Panc1 (cell line): ENCODE measurements around the gene CDK2. TPM values are rescaled to one million over a fixed set of nuclear protein-coding genes. Genes with fewer than 3 reads are reported as not detected.

Source experiments
- ATAC-seq: fragments of 200-7000 bp; cut with Tn5 transposase; 2 replicates; pipeline ENCODE4 v1.9.1; 2020; ENCODE audit warnings: mild to moderate bottlenecking, moderate library complexity
- BruUV-seq: library from RNA; stranded (reverse); fragments of 400-500 nt; replicated peaks from 2 replicates; lab custom pipeline; 2021; lab: Mats Ljungman, UMichigan
- CTCF ChIA-PET: fragments of 300-600 bp; sonication (Branson Sonifier 250); formaldehyde crosslinking; loops from one replicate; lab custom pipeline; 2022; ENCODE audit warnings: antibody characterized with exemption; lab: Charles Lee
- POLR2A ChIA-PET: fragments of 300-600 bp; sonication (Branson Sonifier 250); formaldehyde crosslinking; loops from one replicate; lab custom pipeline; 2022; ENCODE audit warnings: antibody characterized with exemption; lab: Charles Lee
- DNase-seq: peaks from one replicate; pipeline ENCODE4 v3.0.0-alpha.2; 2010; ENCODE audit warnings: low read depth, low spot score
- H3K27ac ChIP-seq: 2 replicates; pipeline ENCODE4 v1.5.1; 2011; ENCODE audit warnings: mild to moderate bottlenecking, low read length, inconsistent platforms
- H3K27me3 ChIP-seq: fragments of 200-500 bp; sonication (Bioruptor generic); 2 replicates; pipeline ENCODE4 v1.6.0; 2014; ENCODE audit warnings: low read length, inconsistent platforms; ENCODE audit not compliant: control insufficient read depth, insufficient read depth
- H3K36me3 ChIP-seq: fragments of 200-500 bp; sonication (Bioruptor generic); 2 replicates; pipeline ENCODE4 v1.5.1; 2014; ENCODE audit warnings: inconsistent platforms, mild to moderate bottlenecking, low read length, moderate library complexity; ENCODE audit not compliant: control insufficient read depth, insufficient read depth
- H3K4me1 ChIP-seq: 2 replicates; pipeline ENCODE4 v1.5.1; 2011; ENCODE audit warnings: inconsistent platforms, mild to moderate bottlenecking, low read length, moderate library complexity; ENCODE audit not compliant: control insufficient read depth, insufficient read depth
- H3K4me3 ChIP-seq, 2 experiments: 2 replicates each; pipeline ENCODE4 v1.5.1; 2011 to 2012; ENCODE audit warnings: low read depth in 2 of 2, low read length in 2 of 2, mild to moderate bottlenecking in 2 of 2, inconsistent platforms in 1 of 2, moderate library complexity in 1 of 2
- H3K9me3 ChIP-seq: fragments of 200-500 bp; sonication (Bioruptor generic); 2 replicates; pipeline ENCODE4 v1.5.1; 2014; ENCODE audit warnings: low read depth, mild to moderate bottlenecking, inconsistent platforms, low read length, moderate library complexity; ENCODE audit not compliant: control insufficient read depth, insufficient read depth
- POLR2AphosphoS5 ChIP-seq: IDR thresholded peaks from 2 replicates; pipeline ENCODE4 v1.6.1; 2012; ENCODE audit warnings: mild to moderate bottlenecking, low read depth, low read length, moderate library complexity
- SIN3A ChIP-seq: IDR thresholded peaks from 2 replicates; pipeline ENCODE4 v1.6.1; 2012; ENCODE audit warnings: low read depth, mild to moderate bottlenecking, low read length, moderate library complexity, borderline replicate concordance; ENCODE audit not compliant: insufficient read depth
- TCF7L2 ChIP-seq: IDR thresholded peaks from 2 replicates; pipeline ENCODE4 v1.6.1; 2011; ENCODE audit warnings: mild to moderate bottlenecking, low read depth, low read length, inconsistent platforms
- in situ Hi-C: cut with HindIII; loops from 2 replicates; pipeline ENCODE4 v1.10.0; 2016; ENCODE audit warnings: low sequenced_read_pairs, low pct_unique_long_range_greater_than_20kb
- intact Hi-C: fragments of 100-400 bp; cut with micrococcal nuclease; formaldehyde crosslinking; loops from one replicate; pipeline ENCODE4 v1.10.0; 2022; ENCODE audit not compliant: unreplicated experiment
- total RNA-seq: library from RNA; stranded (reverse); gene quantifications from one replicate; pipeline ENCODE4 v1.2.1, GENCODE V29; 2021; ENCODE audit not compliant: unreplicated experiment
- TF ChIP-seq, protein P1 (sequence below), 2 experiments: IDR thresholded peaks; 2 replicates each; pipeline ENCODE4 v1.6.1; 2011 to 2012; ENCODE audit warnings: low read depth in 2 of 2, control low read depth in 1 of 2, low read length in 1 of 2, mild to moderate bottlenecking in 1 of 2, moderate library complexity in 1 of 2; ENCODE audit not compliant: insufficient read depth in 1 of 2
- TF ChIP-seq, protein P2 (sequence below): fragments of 450-650 bp; IDR thresholded peaks from 2 replicates; pipeline ENCODE4 v1.5.1; 2017; ENCODE audit warnings: mild to moderate bottlenecking

CDK2 gene
- total RNA-seq, 1 experiment from 2014 or later: 72.9 TPM

DNA sequence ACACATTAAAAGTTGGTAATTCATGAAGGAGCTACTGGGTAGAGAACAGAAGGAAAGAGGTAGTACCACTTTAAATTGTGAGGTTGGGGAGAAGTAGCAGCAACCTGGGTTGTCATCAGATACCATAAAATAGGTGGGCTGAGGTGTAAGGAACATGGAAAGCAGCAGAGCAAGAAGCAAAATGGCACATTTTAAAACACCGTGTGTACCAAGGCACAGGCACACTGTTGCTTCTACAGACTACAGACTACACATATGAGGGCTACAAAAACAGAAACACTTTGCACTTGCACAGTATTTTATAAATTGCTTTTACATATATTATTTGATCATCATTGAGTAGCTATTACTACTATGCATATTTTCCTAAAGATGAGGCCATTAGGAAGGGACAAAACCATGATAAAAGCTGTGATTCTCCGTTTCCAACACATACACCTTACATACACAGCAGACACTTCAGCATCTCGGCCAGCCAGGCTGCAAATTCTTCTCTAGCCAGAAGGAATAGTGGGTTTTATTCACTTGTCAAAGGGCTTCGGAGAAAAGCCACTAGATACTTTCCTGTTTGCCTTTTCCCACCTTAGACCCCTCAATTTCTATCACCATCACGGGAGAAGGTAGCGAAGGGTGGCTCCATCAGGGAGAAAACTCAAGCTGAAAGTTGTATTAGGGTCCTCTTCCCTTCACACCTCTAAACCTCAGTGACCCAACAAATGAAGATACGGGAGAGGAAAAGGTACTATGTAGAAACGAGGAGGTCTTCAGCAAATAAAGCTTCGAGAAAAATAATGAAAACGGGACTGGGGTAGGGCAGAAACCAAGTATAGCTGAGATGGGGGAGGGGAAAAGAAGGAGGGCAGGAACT lies 40.5 kb upstream of the CDK2 start:
- TF ChIP-seq, protein P1, sequence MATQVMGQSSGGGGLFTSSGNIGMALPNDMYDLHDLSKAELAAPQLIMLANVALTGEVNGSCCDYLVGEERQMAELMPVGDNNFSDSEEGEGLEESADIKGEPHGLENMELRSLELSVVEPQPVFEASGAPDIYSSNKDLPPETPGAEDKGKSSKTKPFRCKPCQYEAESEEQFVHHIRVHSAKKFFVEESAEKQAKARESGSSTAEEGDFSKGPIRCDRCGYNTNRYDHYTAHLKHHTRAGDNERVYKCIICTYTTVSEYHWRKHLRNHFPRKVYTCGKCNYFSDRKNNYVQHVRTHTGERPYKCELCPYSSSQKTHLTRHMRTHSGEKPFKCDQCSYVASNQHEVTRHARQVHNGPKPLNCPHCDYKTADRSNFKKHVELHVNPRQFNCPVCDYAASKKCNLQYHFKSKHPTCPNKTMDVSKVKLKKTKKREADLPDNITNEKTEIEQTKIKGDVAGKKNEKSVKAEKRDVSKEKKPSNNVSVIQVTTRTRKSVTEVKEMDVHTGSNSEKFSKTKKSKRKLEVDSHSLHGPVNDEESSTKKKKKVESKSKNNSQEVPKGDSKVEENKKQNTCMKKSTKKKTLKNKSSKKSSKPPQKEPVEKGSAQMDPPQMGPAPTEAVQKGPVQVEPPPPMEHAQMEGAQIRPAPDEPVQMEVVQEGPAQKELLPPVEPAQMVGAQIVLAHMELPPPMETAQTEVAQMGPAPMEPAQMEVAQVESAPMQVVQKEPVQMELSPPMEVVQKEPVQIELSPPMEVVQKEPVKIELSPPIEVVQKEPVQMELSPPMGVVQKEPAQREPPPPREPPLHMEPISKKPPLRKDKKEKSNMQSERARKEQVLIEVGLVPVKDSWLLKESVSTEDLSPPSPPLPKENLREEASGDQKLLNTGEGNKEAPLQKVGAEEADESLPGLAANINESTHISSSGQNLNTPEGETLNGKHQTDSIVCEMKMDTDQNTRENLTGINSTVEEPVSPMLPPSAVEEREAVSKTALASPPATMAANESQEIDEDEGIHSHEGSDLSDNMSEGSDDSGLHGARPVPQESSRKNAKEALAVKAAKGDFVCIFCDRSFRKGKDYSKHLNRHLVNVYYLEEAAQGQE (IDR thresholded peaks at IDR 0.05; ENCODE audit: insufficient read depth in 1 of 2, low read depth in 2 of 2, low read length in 1 of 2): no peak
- TF ChIP-seq, protein P2, sequence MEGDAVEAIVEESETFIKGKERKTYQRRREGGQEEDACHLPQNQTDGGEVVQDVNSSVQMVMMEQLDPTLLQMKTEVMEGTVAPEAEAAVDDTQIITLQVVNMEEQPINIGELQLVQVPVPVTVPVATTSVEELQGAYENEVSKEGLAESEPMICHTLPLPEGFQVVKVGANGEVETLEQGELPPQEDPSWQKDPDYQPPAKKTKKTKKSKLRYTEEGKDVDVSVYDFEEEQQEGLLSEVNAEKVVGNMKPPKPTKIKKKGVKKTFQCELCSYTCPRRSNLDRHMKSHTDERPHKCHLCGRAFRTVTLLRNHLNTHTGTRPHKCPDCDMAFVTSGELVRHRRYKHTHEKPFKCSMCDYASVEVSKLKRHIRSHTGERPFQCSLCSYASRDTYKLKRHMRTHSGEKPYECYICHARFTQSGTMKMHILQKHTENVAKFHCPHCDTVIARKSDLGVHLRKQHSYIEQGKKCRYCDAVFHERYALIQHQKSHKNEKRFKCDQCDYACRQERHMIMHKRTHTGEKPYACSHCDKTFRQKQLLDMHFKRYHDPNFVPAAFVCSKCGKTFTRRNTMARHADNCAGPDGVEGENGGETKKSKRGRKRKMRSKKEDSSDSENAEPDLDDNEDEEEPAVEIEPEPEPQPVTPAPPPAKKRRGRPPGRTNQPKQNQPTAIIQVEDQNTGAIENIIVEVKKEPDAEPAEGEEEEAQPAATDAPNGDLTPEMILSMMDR: 0 out of 2 replicates have a peak, but pooled peaks have one; percentile 26
- TF ChIP-seq TCF7L2 (no peak), POLR2AphosphoS5 (no peak), SIN3A (no peak)
- ATAC-seq (peak; percentile 5), DNase-seq (no peak)
- ChIA-PET POLR2A (interaction anchor here (0.6 to 1.3 kb wide), 3 partner anchors 30 to 109 kb away, joined by 3 to 13 read pairs (median 5); no protein-coding TSS in a partner anchor), CTCF (interaction anchor here (0.6 to 0.7 kb wide), 3 partner anchors 89 to 151 kb away, joined by 4 to 9 read pairs (median 7); no protein-coding TSS in a partner anchor)
- in situ Hi-C loops: no loop called here
- Histone ChIP-seq H3K4me1 (peaks cover 28% of the 10 kb centered on the region), H3K27me3 (no peaks in the 10 kb centered on the region), H3K27ac (peak overlapping the region; percentile 100), H3K9me3 (no peaks in the 10 kb centered on the region), H3K36me3 (peaks cover 4% of the 10 kb centered on the region; the same call in 1 of the 2 replicates), H3K4me3 (peak overlapping the region; percentile 67 to 91)
- TSS peak; percentile 81 for BruUV-seq
- intact Hi-C loops: loop anchor here (2.0 to 5.0 kb wide), 2 partner anchors 97 to 199 kb away; partner anchors contain the start of genes CD63 and DNAJC14

DNA sequence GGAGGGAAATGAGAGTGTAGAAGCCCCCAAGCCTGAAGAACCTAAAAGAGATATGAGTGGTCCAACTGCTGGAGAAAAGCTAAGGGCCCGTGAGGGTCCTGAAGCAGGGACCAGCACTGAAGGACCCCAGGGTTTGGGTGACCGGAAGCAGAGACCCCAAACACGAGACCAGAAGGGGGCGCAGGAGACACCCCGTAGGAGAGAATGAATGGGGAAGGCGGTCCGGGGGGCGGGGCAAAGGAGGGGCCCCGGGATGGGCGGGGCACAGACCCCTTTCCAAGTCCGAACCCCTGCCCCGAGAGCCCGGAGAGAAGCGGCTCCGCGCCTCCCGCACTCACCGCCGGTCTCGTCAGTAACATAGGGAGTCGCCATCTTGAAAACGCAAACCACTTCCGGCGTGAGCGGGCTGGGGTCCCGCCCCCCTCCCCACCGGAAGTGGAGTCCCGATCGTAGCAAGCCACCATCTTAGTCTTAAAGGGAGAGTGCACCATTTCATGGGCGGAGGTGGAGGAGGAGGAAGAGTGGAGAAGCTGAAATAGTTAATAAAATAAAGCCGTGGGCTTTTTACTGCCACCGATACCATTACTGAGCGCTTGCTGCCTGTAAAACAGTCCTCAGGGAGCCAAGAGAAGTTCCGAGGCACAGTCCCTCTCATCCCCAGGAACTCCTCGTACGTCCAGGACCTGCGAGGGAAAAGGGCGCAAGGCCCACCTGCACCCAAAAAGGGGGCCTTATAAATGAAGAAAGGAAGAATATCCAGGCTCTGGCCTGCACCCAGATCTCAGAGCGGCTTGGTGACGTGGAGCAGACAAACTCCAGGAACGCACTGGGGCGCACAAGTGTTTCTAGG lies 39.7 kb upstream of the CDK2 start:
- intact Hi-C loops: loop anchor here (2.0 to 5.0 kb wide), 2 partner anchors 98 to 200 kb away; partner anchors contain the start of genes CD63 and DNAJC14
- BruUV-seq: TSS peak; percentile 97
- Histone ChIP-seq H3K9me3 (no peaks in the 10 kb centered on the region), H3K36me3 (peaks cover 4% of the 10 kb centered on the region; the same call in 1 of the 2 replicates), H3K4me3 (peak overlapping the region; percentile 67 to 91), H3K27ac (peak overlapping the region; percentile 100), H3K27me3 (no peaks in the 10 kb centered on the region), H3K4me1 (peaks cover 32% of the 10 kb centered on the region)
- ATAC-seq: peak; percentile 89
- DNase-seq: peak; percentile 84
- ChIA-PET POLR2A (interaction anchor here (0.6 to 1.3 kb wide), 3 partner anchors 29 to 110 kb away, joined by 3 to 13 read pairs (median 5); no protein-coding TSS in a partner anchor), CTCF (interaction anchor here (0.6 to 0.7 kb wide), 5 partner anchors 13 to 152 kb away, joined by 3 to 11 read pairs (median 8); no protein-coding TSS in a partner anchor)
- in situ Hi-C loops: no loop called here
- TF ChIP-seq, protein P1 (IDR thresholded peaks at IDR 0.05; ENCODE audit: insufficient read depth in 1 of 2, low read depth in 2 of 2, low read length in 1 of 2): no peak
- TF ChIP-seq SIN3A: no peak
- TF ChIP-seq POLR2AphosphoS5: peak; percentile 76; the same call in 1 of the 2 replicates
- no peak for TF ChIP-seq TCF7L2
- TF ChIP-seq, protein P2: peak; percentile 96
